GM12892 (cell line): ENCODE results near the gene DCTN2.

Experiments used
- POLR2A ChIP-seq: IDR thresholded peaks from 2 replicates; pipeline ENCODE4 v1.6.1; 2011; ENCODE audit warnings: low read depth, low read length, control low read depth
- POLR2AphosphoS5 ChIP-seq: IDR thresholded peaks from 2 replicates; pipeline ENCODE4 v1.6.1; 2011; ENCODE audit warnings: low read depth, low read length, control low read depth

DNA sequence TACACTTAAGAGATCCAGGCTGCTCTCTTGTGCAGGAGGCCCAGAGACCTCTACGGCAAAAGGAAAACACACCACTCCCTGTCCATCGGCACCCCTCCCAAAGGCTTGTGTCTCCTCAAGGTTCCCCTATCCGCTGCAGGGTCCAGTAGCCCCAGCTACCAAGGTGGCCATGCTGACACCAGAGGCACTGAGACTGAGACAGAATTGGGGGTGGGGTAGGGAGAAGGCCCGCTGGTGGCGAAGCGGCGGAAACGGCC is 27.3 kb downstream of the DCTN2 start:
- TF ChIP-seq POLR2AphosphoS5 = no peak
- no peak for TF ChIP-seq POLR2A
